ENCODE data around the gene ESX1. TPM values are rescaled to one million over a fixed set of nuclear protein-coding genes. Genes with fewer than 3 reads are reported as not detected.

Gene ESX1
- total and polyA plus RNA-seq, 2 of the 8 experiments (the other 6 are each of a cell fraction or from before 2014, with no cell fraction given): not detected

GRCh38 chrX:104288961-104289360 is 34.2 kb upstream of the ESX1 start (continued):
- TF ChIP-seq RNF2 (IDR thresholded peaks at IDR 0.05; ENCODE audit: borderline replicate concordance, low read depth, low read length, missing control alignments, poor library complexity, severe bottlenecking) (no peak), CEBPB (IDR thresholded peaks at IDR 0.05; ENCODE audit: low read depth, low read length) (no peak), MAFK (IDR thresholded peaks at IDR 0.05; ENCODE audit: low read depth, low read length) (no peak)

Measured in H1 (cell line).